ENCODE measurements around the gene GLYATL2. TPM values are rescaled to one million over a fixed set of nuclear protein-coding genes. Genes with fewer than 3 reads are reported as not detected.

The GLYATL2 gene
- total RNA-seq, 4 donors from 2014 or later = not detected

DNA sequence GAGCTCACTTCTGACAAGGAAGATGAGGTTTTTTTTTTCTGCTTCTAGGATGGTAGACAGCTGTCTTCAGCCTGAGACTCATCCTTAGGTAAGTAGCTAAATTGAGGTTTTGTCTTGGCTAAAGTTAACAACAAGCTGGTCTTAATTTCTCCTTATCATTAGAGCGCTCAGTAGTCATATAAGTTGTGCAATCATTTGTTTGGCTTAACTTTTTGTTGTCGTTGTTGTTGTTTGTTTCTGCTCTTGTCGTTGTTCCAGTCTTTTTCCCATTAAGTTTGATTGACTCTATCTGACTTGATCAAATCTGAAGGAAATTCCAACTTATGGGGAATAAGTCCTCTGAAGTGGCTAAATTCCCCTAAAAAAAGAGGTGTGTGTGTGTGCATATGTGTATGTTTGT, 33.0 kb downstream of the GLYATL2 start:
- H3K36me3 ChIP-seq = no peaks in the 10 kb centered on the region
- DNase-seq (no peak), ATAC-seq (no peak)
- in situ Hi-C loops (cut with MboI; ENCODE audit: low sequenced_read_pairs in 4 of 4) (no loop called here), intact Hi-C loops (cut with DNase I; ENCODE audit: low total_unique reads) (no loop called here)
- H3K4me3 ChIP-seq = no peak overlapping the region
- H3K4me1 ChIP-seq = no peaks in the 10 kb centered on the region
- no peak for TF ChIP-seq POLR2A (IDR thresholded peaks at IDR 0.05)
- TF ChIP-seq, protein P1, sequence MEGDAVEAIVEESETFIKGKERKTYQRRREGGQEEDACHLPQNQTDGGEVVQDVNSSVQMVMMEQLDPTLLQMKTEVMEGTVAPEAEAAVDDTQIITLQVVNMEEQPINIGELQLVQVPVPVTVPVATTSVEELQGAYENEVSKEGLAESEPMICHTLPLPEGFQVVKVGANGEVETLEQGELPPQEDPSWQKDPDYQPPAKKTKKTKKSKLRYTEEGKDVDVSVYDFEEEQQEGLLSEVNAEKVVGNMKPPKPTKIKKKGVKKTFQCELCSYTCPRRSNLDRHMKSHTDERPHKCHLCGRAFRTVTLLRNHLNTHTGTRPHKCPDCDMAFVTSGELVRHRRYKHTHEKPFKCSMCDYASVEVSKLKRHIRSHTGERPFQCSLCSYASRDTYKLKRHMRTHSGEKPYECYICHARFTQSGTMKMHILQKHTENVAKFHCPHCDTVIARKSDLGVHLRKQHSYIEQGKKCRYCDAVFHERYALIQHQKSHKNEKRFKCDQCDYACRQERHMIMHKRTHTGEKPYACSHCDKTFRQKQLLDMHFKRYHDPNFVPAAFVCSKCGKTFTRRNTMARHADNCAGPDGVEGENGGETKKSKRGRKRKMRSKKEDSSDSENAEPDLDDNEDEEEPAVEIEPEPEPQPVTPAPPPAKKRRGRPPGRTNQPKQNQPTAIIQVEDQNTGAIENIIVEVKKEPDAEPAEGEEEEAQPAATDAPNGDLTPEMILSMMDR (IDR thresholded peaks at IDR 0.05 in 4 of 5, conservative IDR thresholded peaks at IDR 0.05 in 1 of 5) = no peak
- no peak overlapping the region for H3K27ac ChIP-seq
- no peaks in the 10 kb centered on the region for H3K27me3 ChIP-seq
- no peaks in the 10 kb centered on the region for H3K9me3 ChIP-seq

DNA sequence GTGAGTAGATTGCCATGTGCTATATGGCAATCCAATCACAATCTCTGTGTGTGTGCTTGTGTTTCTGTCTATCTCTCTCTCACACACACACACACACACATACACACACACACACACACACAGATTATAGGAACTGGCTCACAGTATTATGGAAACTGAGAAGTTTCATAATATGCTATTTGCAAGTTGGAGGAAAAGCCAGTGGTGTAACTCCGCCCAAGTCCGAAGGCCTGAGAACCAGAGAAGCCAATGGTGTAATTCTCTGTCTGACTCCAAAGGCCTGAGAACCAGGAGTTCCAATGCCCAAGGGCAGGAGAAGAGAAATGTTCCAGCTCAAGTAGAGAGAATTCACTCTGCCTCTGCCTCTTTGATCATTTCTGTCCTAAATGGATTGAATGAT, 37.2 kb downstream of the GLYATL2 start:
- Histone ChIP-seq H3K27ac (no peak overlapping the region), H3K9me3 (no peaks in the 10 kb centered on the region), H3K36me3 (no peaks in the 10 kb centered on the region), H3K4me3 (no peak overlapping the region), H3K27me3 (no peaks in the 10 kb centered on the region), H3K4me1 (no peaks in the 10 kb centered on the region)
- TF ChIP-seq, protein P1 (IDR thresholded peaks at IDR 0.05 in 4 of 5, conservative IDR thresholded peaks at IDR 0.05 in 1 of 5) = no peak
- no peak for TF ChIP-seq POLR2A (IDR thresholded peaks at IDR 0.05)
- ATAC-seq (no peak), DNase-seq (no peak)
- intact Hi-C loops (cut with DNase I; ENCODE audit: low total_unique reads) = no loop called here
- in situ Hi-C loops (cut with MboI; ENCODE audit: low sequenced_read_pairs in 4 of 4) = no loop called here

DNA sequence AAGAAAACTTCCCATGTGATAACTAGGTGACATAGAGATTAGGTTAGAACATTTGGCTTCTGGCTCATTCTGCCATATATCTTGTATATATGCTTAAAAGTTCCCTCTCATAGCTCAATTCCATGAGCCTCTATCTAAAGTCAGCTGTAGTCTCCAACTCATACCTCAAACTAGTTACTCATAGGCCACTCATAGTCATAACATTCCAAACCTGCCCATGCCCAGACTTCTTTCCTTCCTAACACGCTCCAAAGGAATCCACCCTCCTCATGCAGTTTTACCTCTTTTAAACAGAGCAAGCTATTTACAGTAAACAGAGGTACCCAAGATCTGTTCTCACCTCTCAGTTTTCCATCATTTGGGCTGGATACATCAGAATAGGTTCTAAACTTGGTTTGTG, 39.4 kb downstream of the GLYATL2 start:
- TF ChIP-seq POLR2A (IDR thresholded peaks at IDR 0.05) = no peak
- DNase-seq (no peak), ATAC-seq (no peak)
- intact Hi-C loops (cut with DNase I; ENCODE audit: low total_unique reads) = no loop called here
- Histone ChIP-seq H3K9me3 (no peaks in the 10 kb centered on the region), H3K4me1 (no peaks in the 10 kb centered on the region), H3K4me3 (no peak overlapping the region), H3K27ac (no peak overlapping the region), H3K36me3 (no peaks in the 10 kb centered on the region), H3K27me3 (no peaks in the 10 kb centered on the region)
- in situ Hi-C loops (cut with MboI; ENCODE audit: low sequenced_read_pairs in 4 of 4) = no loop called here

DNA sequence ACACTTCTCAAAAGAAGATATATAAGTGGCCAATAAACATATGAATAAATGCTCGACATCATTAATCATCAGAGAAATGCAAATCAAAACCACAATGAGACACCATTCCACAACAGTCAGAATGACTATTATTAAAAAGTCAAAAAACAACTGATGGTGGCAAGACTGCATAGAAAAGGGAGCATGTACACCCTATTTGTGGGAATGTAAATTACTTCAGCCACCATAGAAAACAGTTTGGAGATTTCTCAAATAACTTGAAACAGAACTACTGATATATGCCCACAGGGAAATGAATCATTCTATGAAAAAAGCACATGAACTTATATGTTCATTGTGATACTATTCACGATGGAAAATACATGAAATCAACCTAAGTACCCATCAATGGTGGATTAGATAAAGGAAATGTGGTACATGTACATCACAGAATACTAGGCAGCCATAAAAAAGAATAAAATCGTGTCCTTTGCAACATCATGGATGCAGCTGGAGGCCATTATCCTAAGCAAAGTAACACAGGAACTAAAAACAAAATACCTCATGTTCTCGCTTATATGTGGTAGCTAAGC, 42.4 kb downstream of the GLYATL2 start:
- in situ Hi-C loops (cut with MboI; ENCODE audit: low sequenced_read_pairs in 4 of 4) = no loop called here
- H3K9me3 ChIP-seq = no peaks in the 10 kb centered on the region
- TF ChIP-seq, protein P1 (IDR thresholded peaks at IDR 0.05 in 4 of 5, conservative IDR thresholded peaks at IDR 0.05 in 1 of 5) = no peak
- intact Hi-C loops (cut with DNase I; ENCODE audit: low total_unique reads) = no loop called here
- no peaks in the 10 kb centered on the region for H3K27me3 ChIP-seq
- H3K4me1 ChIP-seq = no peaks in the 10 kb centered on the region
- no peaks in the 10 kb centered on the region for H3K36me3 ChIP-seq
- DNase-seq (no peak), ATAC-seq (no peak)
- H3K4me3 ChIP-seq = no peak overlapping the region
- H3K27ac ChIP-seq = no peak overlapping the region

DNA sequence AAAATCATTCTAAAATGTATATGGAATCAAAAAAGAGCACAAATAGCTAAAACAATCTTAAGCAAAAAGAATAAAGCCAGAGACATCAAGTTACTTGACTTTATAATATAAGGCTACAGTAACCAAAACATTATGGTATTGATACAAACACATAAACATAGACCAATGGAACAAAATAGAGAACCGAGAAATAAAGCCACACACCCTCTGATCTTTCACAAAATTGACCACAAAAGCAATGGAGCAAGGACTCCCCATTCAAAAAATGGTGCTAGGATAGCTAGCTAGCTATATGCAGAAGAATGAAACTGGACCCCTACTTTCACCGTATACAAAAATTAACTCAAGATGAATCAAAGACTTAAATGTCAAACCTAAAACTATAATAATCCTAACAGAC, 43.2 kb downstream of the GLYATL2 start:
- no peak overlapping the region for H3K27ac ChIP-seq
- no peaks in the 10 kb centered on the region for H3K4me1 ChIP-seq
- no peak for TF ChIP-seq POLR2A (IDR thresholded peaks at IDR 0.05)
- TF ChIP-seq, protein P1 (IDR thresholded peaks at IDR 0.05 in 4 of 5, conservative IDR thresholded peaks at IDR 0.05 in 1 of 5) = no peak
- no peak overlapping the region for H3K4me3 ChIP-seq
- H3K36me3 ChIP-seq = no peaks in the 10 kb centered on the region
- no peak for ATAC-seq
- in situ Hi-C loops (cut with MboI; ENCODE audit: low sequenced_read_pairs in 4 of 4) = no loop called here
- no peaks in the 10 kb centered on the region for H3K27me3 ChIP-seq
- H3K9me3 ChIP-seq = no peaks in the 10 kb centered on the region
- no peak for DNase-seq
- intact Hi-C loops (cut with DNase I; ENCODE audit: low total_unique reads) = no loop called here

Measured in gastrocnemius medialis (tissue), 4 donors.